HFF-Myc (cell line): Measurements from ENCODE around the gene LHX5.

Experiments used
- DNase-seq: peaks from one replicate; pipeline ENCODE4 v3.0.0-alpha.2; 2011; ENCODE audit warnings: low read depth; ENCODE audit errors: extremely low read depth
- H3K4me3 ChIP-seq: replicated peaks from 2 replicates; pipeline ENCODE4 v1.5.1; 2011; ENCODE audit warnings: low read depth, mild to moderate bottlenecking, control low read depth, low read length
- TF ChIP-seq, protein P1 (sequence below): IDR thresholded peaks from 2 replicates; pipeline ENCODE4 v1.5.1; 2012; ENCODE audit warnings: mild to moderate bottlenecking, low read depth, low read length, control low read depth; ENCODE audit errors: missing control alignments

LHX5 gene

DNA sequence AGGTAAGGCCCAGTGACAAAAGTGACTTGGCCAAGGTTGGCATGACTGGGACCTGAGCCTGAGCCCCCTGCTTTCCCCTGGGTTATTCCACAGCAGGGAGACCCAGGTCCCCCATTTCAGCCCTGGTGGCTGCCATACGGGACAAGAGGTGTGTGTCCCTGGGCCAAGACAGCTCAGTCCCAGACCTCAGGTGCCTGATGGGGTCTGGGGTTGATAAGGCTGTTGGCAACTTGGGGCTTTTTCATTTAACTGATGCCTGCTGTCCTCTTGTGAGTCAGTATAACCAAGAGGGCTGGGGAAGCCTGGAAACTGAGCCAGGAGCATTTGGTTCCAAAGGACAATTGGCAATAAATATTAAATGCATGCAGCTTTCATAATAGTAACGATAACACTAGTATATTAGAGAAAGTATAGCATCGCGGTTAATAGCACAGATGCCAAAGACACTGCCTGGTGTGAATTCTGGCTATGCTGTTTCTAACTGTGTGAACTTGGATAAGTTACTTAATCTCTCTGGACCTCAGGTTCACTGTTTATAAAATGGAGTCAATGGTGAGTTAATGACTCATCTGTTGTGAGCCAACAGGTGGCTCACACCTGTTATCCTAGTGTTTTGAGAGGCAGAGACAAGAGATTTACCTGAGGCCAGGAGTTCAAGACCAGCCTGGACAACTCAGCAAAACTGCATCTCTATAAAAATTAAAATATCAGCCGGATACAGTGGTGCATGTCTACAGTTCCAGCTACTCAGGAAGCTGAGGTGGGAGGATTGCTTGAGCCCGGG, 48.6 kb downstream of the LHX5 start:
- DNase-seq, result no peak
- H3K4me3 ChIP-seq, result peak overlapping the region; percentile 59
- TF ChIP-seq, protein P1, sequence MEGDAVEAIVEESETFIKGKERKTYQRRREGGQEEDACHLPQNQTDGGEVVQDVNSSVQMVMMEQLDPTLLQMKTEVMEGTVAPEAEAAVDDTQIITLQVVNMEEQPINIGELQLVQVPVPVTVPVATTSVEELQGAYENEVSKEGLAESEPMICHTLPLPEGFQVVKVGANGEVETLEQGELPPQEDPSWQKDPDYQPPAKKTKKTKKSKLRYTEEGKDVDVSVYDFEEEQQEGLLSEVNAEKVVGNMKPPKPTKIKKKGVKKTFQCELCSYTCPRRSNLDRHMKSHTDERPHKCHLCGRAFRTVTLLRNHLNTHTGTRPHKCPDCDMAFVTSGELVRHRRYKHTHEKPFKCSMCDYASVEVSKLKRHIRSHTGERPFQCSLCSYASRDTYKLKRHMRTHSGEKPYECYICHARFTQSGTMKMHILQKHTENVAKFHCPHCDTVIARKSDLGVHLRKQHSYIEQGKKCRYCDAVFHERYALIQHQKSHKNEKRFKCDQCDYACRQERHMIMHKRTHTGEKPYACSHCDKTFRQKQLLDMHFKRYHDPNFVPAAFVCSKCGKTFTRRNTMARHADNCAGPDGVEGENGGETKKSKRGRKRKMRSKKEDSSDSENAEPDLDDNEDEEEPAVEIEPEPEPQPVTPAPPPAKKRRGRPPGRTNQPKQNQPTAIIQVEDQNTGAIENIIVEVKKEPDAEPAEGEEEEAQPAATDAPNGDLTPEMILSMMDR, result no peak

DNA sequence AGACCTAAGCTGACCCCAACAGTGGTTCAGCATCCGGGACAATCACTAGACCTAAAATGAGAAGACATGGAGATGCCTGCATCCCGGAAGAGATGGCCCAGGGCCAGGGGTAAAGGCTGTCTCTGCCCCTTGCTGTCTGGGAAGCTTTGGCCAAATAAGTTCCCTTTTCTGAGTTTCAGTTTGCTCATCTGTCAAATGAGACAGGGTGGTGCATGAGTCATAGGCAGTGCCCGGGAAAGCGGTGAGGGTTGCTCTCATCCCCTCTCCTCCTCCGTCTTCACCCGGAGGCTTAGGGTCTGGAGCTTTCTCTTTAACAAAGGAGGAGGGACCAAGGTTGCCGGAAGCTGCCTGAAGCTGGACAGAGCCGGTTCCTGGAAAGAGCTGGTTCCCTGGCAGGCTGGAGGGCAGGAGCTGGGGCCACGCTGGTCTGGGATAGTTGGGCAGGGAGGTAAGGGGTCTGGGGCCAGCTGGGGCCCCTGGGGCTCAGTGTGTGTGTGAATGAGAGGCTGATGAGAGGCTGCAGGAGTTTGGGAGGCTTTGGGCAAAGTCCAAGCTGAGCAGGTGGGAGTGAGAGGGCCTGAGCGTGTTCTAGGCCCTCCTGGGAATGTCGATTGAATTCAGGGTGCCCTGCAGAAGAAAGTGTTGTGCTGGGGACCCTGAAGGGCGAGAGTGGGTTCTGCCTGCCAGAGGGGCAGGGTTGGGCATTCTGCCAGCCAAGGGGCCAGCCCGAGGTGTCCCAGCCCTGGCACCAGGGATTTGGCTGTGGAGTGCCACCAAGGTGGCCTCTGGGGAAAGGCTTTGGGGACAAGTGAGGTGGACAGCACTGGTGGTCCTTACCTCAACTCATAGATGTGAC, 49.4 kb downstream of the LHX5 start, which contains the start of gene SDSL:
TSS of gene SDSL (plus strand) at position 351 of the 856 bp plus-strand sequence. CDS start 5,603 bp downstream, outside the sequence.
- TF ChIP-seq, protein P1, result no peak
- H3K4me3 ChIP-seq, result peak within 1 kb of the TSS; percentile 59
- DNase-seq, result peak; percentile 54

DNA sequence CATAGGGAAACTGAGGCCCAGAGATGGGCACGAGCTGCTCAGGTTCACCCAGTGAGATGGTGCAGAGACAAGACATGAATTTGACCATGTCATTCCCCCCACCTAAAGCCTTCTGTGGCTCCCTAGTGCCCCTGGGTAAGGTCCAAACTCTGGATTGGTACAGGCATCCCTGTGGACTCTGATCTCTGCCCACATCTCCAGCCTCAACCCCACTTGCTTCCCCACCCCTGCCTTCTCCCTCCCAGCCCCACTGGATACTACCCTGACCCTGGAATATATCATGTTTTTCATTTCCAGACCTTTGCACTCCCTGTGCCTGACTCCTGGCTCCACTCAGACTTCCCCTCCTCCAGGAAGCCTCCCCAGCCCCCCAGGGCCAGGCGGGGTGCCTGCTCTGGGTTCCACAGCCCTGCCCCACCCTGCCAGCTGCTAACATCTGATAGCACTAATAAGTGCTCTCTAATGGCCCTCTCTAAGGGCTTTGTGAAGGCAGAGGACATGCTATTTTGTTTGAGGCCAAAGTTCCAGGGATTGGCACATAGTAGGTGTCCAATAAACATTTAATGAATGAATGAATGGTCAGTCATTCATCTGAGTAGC, 50.6 kb downstream of the LHX5 start:
- no peak for DNase-seq
- TF ChIP-seq, protein P1, result no peak
- H3K4me3 ChIP-seq, result no peak overlapping the region

DNA sequence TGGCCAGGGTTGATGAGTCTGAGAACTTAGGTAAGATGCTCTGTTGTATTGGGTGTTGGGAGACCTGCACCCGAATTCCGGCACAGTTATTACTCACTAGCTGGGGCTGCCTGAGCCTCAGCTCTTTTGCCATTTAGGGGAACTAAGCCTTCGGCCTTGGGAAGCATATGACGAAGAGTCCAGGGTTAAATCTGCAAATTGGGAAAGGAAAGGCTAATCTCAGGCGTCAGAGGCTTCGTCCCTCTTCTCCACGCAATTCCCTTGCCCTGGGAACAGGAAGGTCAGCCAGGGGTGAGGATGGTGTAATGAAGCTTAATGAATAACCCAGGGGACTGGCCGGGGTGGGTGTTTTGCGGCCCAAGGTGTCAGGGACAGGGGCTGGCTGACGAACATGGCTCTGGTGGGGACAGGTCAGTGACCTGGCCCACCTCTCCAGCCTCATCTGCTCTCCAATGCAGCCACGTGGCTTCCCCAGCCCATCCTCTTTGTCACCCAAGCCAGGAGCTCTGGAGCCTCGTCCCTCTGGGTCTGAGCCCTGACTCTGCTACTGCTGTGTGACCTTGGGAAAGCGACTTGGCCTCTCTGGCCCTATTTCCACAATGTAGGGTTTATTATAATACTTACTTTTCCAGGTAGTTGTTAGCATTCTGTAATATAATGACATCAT, 53.3 kb downstream of the LHX5 start:
- H3K4me3 ChIP-seq, result no peak overlapping the region
- TF ChIP-seq, protein P1, result no peak
- DNase-seq, result no peak

DNA sequence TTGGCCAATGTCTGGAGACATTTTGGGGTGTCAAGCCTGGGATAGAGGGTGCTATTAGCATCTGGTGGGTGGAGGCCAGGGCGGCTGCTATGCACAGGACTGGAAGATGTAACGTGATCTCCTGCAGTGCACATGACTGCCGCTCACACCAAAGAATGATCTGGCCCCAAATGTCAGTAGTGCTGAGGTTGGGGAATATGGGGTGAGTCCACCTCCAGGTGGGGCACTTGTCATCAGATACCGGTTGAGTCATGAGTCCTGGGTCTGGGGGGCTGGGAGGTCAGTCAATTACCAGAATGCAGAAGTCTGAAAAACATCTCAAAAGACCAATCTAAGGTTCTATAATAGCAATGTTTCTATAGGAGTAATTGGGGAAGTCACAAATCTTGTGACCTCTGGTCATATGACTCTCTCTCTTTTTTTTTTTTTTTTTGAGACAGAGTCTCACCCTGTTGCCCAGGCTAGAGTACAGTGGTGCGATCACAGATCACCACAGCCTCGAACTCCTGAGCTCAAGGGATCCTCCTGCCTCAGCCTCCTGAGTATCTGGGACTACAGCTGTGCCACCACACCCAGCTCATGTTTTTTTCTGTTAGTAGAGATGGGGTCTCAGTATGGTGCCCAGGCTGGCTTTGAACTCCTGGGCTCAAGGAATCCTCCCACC, 55.4 kb downstream of the LHX5 start:
- H3K4me3 ChIP-seq, result no peak overlapping the region
- TF ChIP-seq, protein P1, result no peak
- no peak for DNase-seq
